Smooth muscle cell (in vitro differentiated cells): ENCODE results near the gene PLEKHG3. TPM values are rescaled to one million over a fixed set of nuclear protein-coding genes. Genes with fewer than 3 reads are reported as not detected.

ENCODE experiments used
- DNase-seq: peaks from one replicate; lab custom pipeline; 2025; ENCODE audit not compliant: unreplicated experiment; lab: John Stamatoyannopoulos, UW
- H2AFZ ChIP-seq: fragments of 200-600 bp; sonication (generic); 2 replicates; pipeline ENCODE4 v1.6.0; 2016; ENCODE audit warnings: antibody characterized with exemption, low read depth, mild to moderate bottlenecking
- H3F3A ChIP-seq: fragments of 200-600 bp; sonication (generic); 2 replicates; pipeline ENCODE4 v1.6.0; 2017; ENCODE audit warnings: antibody characterized with exemption, low read depth
- H3K27ac ChIP-seq: fragments of 200-600 bp; sonication (generic); 2 replicates; pipeline ENCODE4 v1.5.1; 2016; ENCODE audit warnings: low read depth, mild to moderate bottlenecking
- H3K27me3 ChIP-seq: fragments of 200-600 bp; sonication (generic); 2 replicates; pipeline ENCODE4 v1.6.1; 2016; ENCODE audit warnings: low read depth, mild to moderate bottlenecking
- H3K36me3 ChIP-seq: fragments of 200-600 bp; sonication (generic); 2 replicates; pipeline ENCODE4 v1.5.1; 2016; ENCODE audit warnings: low read depth
- H3K4me1 ChIP-seq: fragments of 200-600 bp; sonication (generic); 2 replicates; pipeline ENCODE4 v1.5.1; 2016; ENCODE audit warnings: low read depth
- H3K4me2 ChIP-seq: fragments of 200-600 bp; sonication (generic); 2 replicates; pipeline ENCODE4 v1.6.0; 2016; ENCODE audit warnings: mild to moderate bottlenecking
- H3K4me3 ChIP-seq: fragments of 200-600 bp; sonication (generic); 2 replicates; pipeline ENCODE4 v1.5.1; 2016; ENCODE audit warnings: mild to moderate bottlenecking
- H3K79me2 ChIP-seq: fragments of 200-600 bp; sonication (generic); 2 replicates; pipeline ENCODE4 v1.6.0; 2016; ENCODE audit warnings: low read depth, mild to moderate bottlenecking
- H3K9ac ChIP-seq: fragments of 200-600 bp; sonication (generic); 2 replicates; pipeline ENCODE4 v1.6.0; 2016; ENCODE audit warnings: low read depth
- H3K9me3 ChIP-seq: fragments of 200-600 bp; sonication (generic); replicated peaks from 2 replicates; pipeline ENCODE4 v1.5.1; 2016; ENCODE audit warnings: low read depth
- H4K20me1 ChIP-seq: fragments of 200-600 bp; sonication (generic); 2 replicates; pipeline ENCODE4 v1.6.0; 2016; ENCODE audit warnings: low read depth
- CTCF ChIP-seq: fragments of 200-600 bp; sonication (generic); IDR thresholded peaks from 2 replicates; pipeline ENCODE4 v1.5.1; 2017; ENCODE audit warnings: borderline replicate concordance, mild to moderate bottlenecking, antibody characterized with exemption; ENCODE audit not compliant: insufficient read depth, poor library complexity, severe bottlenecking
- WGBS: methylation state at CpG from one replicate; pipeline ENCODE4 v1.1.7; 2016; ENCODE audit warnings: low lambda C conversion rate; 5-methylcytosine and 5-hydroxymethylcytosine counted together
- polyA plus RNA-seq: library from polyadenylated mRNA; unstranded; fragments of >200 nt; fragmentation: Nextera tagmentation; extraction: Ambion mirVana; gene quantifications from 2 replicates; pipeline ENCODE4 v1.2.1, GENCODE V29; 2016
- total RNA-seq: library from RNA; depleted of rRNA; stranded (reverse); fragments of >200 nt; gene quantifications from 2 replicates; pipeline ENCODE4 v1.2.3, GENCODE V29; 2014

Gene PLEKHG3
- total and polyA plus RNA-seq, 2 experiments from 2014 or later = 17.6 to 18.3 TPM

GRCh38 chr14:64731141-64731581, 26.9 kb downstream of the PLEKHG3 start:
- Histone ChIP-seq H3K9me3 (no peaks in the 10 kb centered on the region), H3K4me2 (no peak overlapping the region), H3K27ac (no peak overlapping the region), H3F3A (no peaks in the 10 kb centered on the region), H3K4me3 (no peak overlapping the region), H3K9ac (no peak overlapping the region), H3K79me2 (peaks cover 19% of the 10 kb centered on the region), H2AFZ (no peak overlapping the region), H4K20me1 (peaks cover 17% of the 10 kb centered on the region), H3K4me1 (peaks cover 5% of the 10 kb centered on the region), H3K36me3 (no peaks in the 10 kb centered on the region), H3K27me3 (no peaks in the 10 kb centered on the region)
- DNase-seq = no peak
- 95% methylated on average over 12 of the region's 15 CpGs for WGBS
- TF ChIP-seq CTCF = no peak

GRCh38 chr14:64732066-64732465, 27.8 kb downstream of the PLEKHG3 start:
- peaks cover 15% of the 10 kb centered on the region for H4K20me1 ChIP-seq
- no peak overlapping the region for H3K9ac ChIP-seq
- peaks cover 18% of the 10 kb centered on the region for H3K79me2 ChIP-seq
- no peak overlapping the region for H3K27ac ChIP-seq
- no peak overlapping the region for H3K4me3 ChIP-seq
- no peak overlapping the region for H2AFZ ChIP-seq
- no peaks in the 10 kb centered on the region for H3F3A ChIP-seq
- H3K9me3 ChIP-seq = no peaks in the 10 kb centered on the region
- peaks cover 3% of the 10 kb centered on the region for H3K4me1 ChIP-seq
- H3K36me3 ChIP-seq = no peaks in the 10 kb centered on the region
- DNase-seq = no peak
- H3K27me3 ChIP-seq = no peaks in the 10 kb centered on the region
- 99% methylated on average over 4 of the region's 4 CpGs for WGBS
- no peak for TF ChIP-seq CTCF
- H3K4me2 ChIP-seq = no peak overlapping the region

- Histone ChIP-seq H3K27ac (no peak overlapping the region), H3K79me2 (peaks cover 18% of the 10 kb centered on the region), H3K4me2 (no peak overlapping the region), H3K4me3 (no peak overlapping the region), H3K9ac (no peak overlapping the region), H3K4me1 (peaks cover 3% of the 10 kb centered on the region), H3K27me3 (no peaks in the 10 kb centered on the region), H4K20me1 (peaks cover 14% of the 10 kb centered on the region), H3K9me3 (no peaks in the 10 kb centered on the region), H3K36me3 (no peaks in the 10 kb centered on the region), H3F3A (no peaks in the 10 kb centered on the region), H2AFZ (no peak overlapping the region)
- DNase-seq = no peak
- no peak for TF ChIP-seq CTCF
- WGBS = 98% methylated on average over 14 of the region's 14 CpGs
These were observed 28.4 kb downstream of the PLEKHG3 start for GRCh38 chr14:64732536-64733120.

GRCh38 chr14:64733321-64733720, 29.1 kb downstream of the PLEKHG3 start:
- Histone ChIP-seq H4K20me1 (peaks cover 14% of the 10 kb centered on the region), H3K27ac (no peak overlapping the region), H3F3A (no peaks in the 10 kb centered on the region), H3K4me2 (no peak overlapping the region), H3K4me3 (no peak overlapping the region), H3K9me3 (no peaks in the 10 kb centered on the region), H3K27me3 (no peaks in the 10 kb centered on the region), H3K36me3 (no peaks in the 10 kb centered on the region), H3K4me1 (peaks cover 3% of the 10 kb centered on the region), H2AFZ (no peak overlapping the region), H3K79me2 (peaks cover 12% of the 10 kb centered on the region), H3K9ac (no peak overlapping the region)
- TF ChIP-seq CTCF = no peak
- WGBS = 96% methylated on average over 11 of the region's 11 CpGs
- no peak for DNase-seq
